Neuronal stem cell (in vitro differentiated cells): ENCODE data around the gene SLC39A11.
"Not testable (repeated sequence)": the region's sequence is repeated elsewhere in the genome, so short reads cannot be mapped to it uniquely, and the experiment has no call there.

Source experiments
- DNase-seq: peaks from one replicate; pipeline ENCODE4 v3.0.0-alpha.2; 2013; ENCODE audit warnings: low spot score
- H2AFZ ChIP-seq: one replicate; pipeline ENCODE4 v1.6.1; 2013; ENCODE audit warnings: mild to moderate bottlenecking, low read length, inconsistent platforms
- H2AK5ac ChIP-seq: 2 replicates; pipeline ENCODE4 v1.6.1; 2013; ENCODE audit warnings: low read depth, mild to moderate bottlenecking, inconsistent platforms, low read length, moderate library complexity, mixed read lengths
- H2BK120ac ChIP-seq: 2 replicates; pipeline ENCODE4 v1.6.1; 2013; ENCODE audit warnings: low read depth, mild to moderate bottlenecking, inconsistent platforms, low read length, moderate library complexity, mixed read lengths
- H2BK12ac ChIP-seq: one replicate; pipeline ENCODE4 v1.6.1; 2013; ENCODE audit warnings: low read length, inconsistent platforms
- H2BK15ac ChIP-seq: 2 replicates; pipeline ENCODE4 v1.6.1; 2013; ENCODE audit warnings: mild to moderate bottlenecking, low read length, inconsistent platforms, mixed read lengths
- H2BK5ac ChIP-seq: one replicate; pipeline ENCODE4 v1.6.1; 2013; ENCODE audit warnings: inconsistent platforms, mild to moderate bottlenecking, low read length, moderate library complexity
- H3K14ac ChIP-seq: one replicate; pipeline ENCODE4 v1.6.1; 2013; ENCODE audit warnings: low read length, inconsistent platforms
- H3K18ac ChIP-seq: 2 replicates; pipeline ENCODE4 v1.6.1; 2013; ENCODE audit warnings: low read length, inconsistent platforms
- H3K23ac ChIP-seq: 2 replicates; pipeline ENCODE4 v1.6.1; 2013; ENCODE audit warnings: low read depth, mild to moderate bottlenecking, mixed read lengths, low read length, inconsistent platforms; ENCODE audit not compliant: poor library complexity
- H3K27ac ChIP-seq: replicated peaks from 3 replicates; pipeline ENCODE4 v1.5.1; 2013; ENCODE audit warnings: low read length, inconsistent platforms
- H3K27me3 ChIP-seq, 3 experiments: 2 replicates each; pipeline ENCODE4 v1.6.1; 2013; ENCODE audit warnings: low read length in 3 of 3, mild to moderate bottlenecking in 2 of 3, inconsistent platforms in 1 of 3, low read depth in 1 of 3, mixed read lengths in 1 of 3, moderate library complexity in 1 of 3; ENCODE audit not compliant: control insufficient read depth in 3 of 3, insufficient read depth in 3 of 3
- H3K36me3 ChIP-seq, 2 donors: replicated peaks in 1 of 2; 2 replicates each; pipeline ENCODE4 v1.6.1; 2013; ENCODE audit warnings: low read length in 2 of 2; ENCODE audit not compliant: control insufficient read depth in 2 of 2, insufficient read depth in 2 of 2
- H3K4ac ChIP-seq: 2 replicates; pipeline ENCODE4 v1.6.1; 2013; ENCODE audit warnings: inconsistent platforms, mild to moderate bottlenecking, low read length, moderate library complexity
- H3K4me1 ChIP-seq, 2 donors: 1 replicate in 1 of 2; 2 replicates in 1 of 2; pipeline ENCODE4 v1.6.1; 2013; ENCODE audit warnings: low read length in 2 of 2, low read depth in 1 of 2; ENCODE audit not compliant: control insufficient read depth in 2 of 2, insufficient read depth in 1 of 2
- H3K4me2 ChIP-seq: one replicate; pipeline ENCODE4 v1.6.1; 2013; ENCODE audit warnings: mild to moderate bottlenecking, low read length, inconsistent platforms; ENCODE audit not compliant: insufficient read depth, poor library complexity, severe bottlenecking
- H3K4me3 ChIP-seq, 2 donors: 2 replicates each; pipeline ENCODE4 v1.5.1; 2013; ENCODE audit warnings: low read length in 2 of 2, mild to moderate bottlenecking in 2 of 2, inconsistent platforms in 1 of 2, moderate library complexity in 1 of 2
- H3K79me1 ChIP-seq: one replicate; pipeline ENCODE4 v1.6.1; 2013; ENCODE audit warnings: low read depth, mild to moderate bottlenecking, inconsistent platforms, low read length, moderate library complexity
- H3K9ac ChIP-seq: one replicate; pipeline ENCODE4 v1.6.1; 2013; ENCODE audit warnings: mild to moderate bottlenecking, low read depth, low read length, inconsistent platforms; ENCODE audit not compliant: poor library complexity
- H3K9me3 ChIP-seq, 2 donors: replicated peaks in 1 of 2; 2 replicates each; pipeline versions ENCODE3 to v1.6.1; 2013; ENCODE audit warnings: low read length in 2 of 2, mild to moderate bottlenecking in 2 of 2, inconsistent platforms in 1 of 2, low read depth in 1 of 2, mixed read lengths in 1 of 2, moderate library complexity in 1 of 2; ENCODE audit not compliant: control insufficient read depth in 2 of 2, insufficient read depth in 1 of 2
- H4K8ac ChIP-seq: one replicate; pipeline ENCODE4 v1.6.1; 2013; ENCODE audit warnings: low read depth, mild to moderate bottlenecking, inconsistent platforms, low read length, moderate library complexity
- H4K91ac ChIP-seq: one replicate; pipeline ENCODE4 v1.6.1; 2013; ENCODE audit warnings: low read length, low read depth, mild to moderate bottlenecking, inconsistent platforms; ENCODE audit not compliant: poor library complexity
- WGBS, 2 donors: extraction: QIAGEN DNeasy Blood & Tissue Kit; methylation state at CpG; one replicate each; pipeline ENCODE4 v1.1.7; 2013; ENCODE audit warnings: missing lambda C conversion rate in 2 of 2, mixed read lengths in 1 of 2; ENCODE audit not compliant: insufficient read length in 2 of 2, insufficient replicate concordance in 1 of 2; ENCODE audit errors: extremely low coverage in 2 of 2; 5-methylcytosine and 5-hydroxymethylcytosine counted together

The SLC39A11 gene

DNA sequence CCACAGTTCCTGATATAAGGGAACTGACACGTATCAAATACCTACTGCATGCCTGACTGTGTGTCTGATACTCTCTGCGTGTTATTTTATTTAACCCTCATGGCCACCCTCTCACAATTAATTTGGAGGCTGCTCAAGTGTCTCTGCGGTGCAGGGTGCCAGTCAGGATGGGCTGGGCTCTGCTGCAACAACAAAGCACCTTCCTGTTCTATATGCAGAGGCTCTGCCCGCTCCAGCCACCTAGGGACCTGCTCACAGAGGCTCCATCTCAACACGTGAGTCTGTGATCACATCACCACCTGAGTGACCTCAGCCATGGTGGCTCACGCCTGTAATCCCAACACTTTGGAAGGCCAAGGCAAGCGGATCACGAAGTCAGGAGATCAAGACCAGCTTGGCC, 87.1 kb downstream of the SLC39A11 start:
- H4K91ac ChIP-seq: no peak overlapping the region
- no peak overlapping the region for H3K18ac ChIP-seq
- H3K23ac ChIP-seq: peak overlapping the region; percentile 80
- no peak overlapping the region for H2BK12ac ChIP-seq
- no peak overlapping the region for H2BK120ac ChIP-seq
- no peaks in the 10 kb centered on the region for H3K9me3 ChIP-seq
- H2BK15ac ChIP-seq: no peak overlapping the region
- no peak overlapping the region for H3K4ac ChIP-seq
- H3K9ac ChIP-seq: no peak overlapping the region
- no peak overlapping the region for H2AFZ ChIP-seq
- peak overlapping the region in 1 of 2 donors; percentile 39 for H3K4me3 ChIP-seq
- no peak for DNase-seq
- no peak overlapping the region for H3K27ac ChIP-seq
- no CpG with 5 or more reads among the region's 8 CpGs for WGBS, 2 donors
- H3K4me1 ChIP-seq: peaks cover 0 to 2% of the 10 kb centered on the region in 2 donors
- H3K4me2 ChIP-seq: no peak overlapping the region
- H2BK5ac ChIP-seq: no peak overlapping the region
- H3K14ac ChIP-seq: no peak overlapping the region
- no peaks in the 10 kb centered on the region for H3K79me1 ChIP-seq
- H3K27me3 ChIP-seq: no peaks in the 10 kb centered on the region
- no peak overlapping the region for H2AK5ac ChIP-seq
- H4K8ac ChIP-seq: no peak overlapping the region
- no peaks in the 10 kb centered on the region for H3K36me3 ChIP-seq

DNA sequence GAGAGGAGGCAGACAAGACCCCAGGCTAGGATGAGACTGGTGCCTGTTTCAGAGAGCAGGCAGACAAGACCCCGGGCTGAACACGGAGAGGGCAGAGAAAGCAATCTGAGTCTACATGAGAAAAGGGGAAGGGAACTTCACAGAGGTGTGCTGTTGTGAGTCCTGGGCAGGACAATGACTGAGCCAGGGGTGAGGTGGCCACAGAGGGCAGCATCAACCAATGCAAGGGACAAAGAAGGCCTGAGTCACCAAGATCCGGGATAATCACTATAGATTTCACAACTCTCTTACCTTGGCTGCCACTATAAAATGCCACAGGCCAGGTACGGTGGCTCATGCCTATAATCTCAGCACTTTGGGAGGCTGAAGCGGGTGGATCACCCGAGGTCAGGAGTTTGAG, 89.0 kb downstream of the SLC39A11 start:
- Histone ChIP-seq H2AFZ (no peak overlapping the region), H3K18ac (no peak overlapping the region), H2AK5ac (no peak overlapping the region), H4K8ac (no peak overlapping the region), H3K9me3 (no peaks in the 10 kb centered on the region), H2BK12ac (no peak overlapping the region), H3K27me3 (no peaks in the 10 kb centered on the region), H2BK5ac (no peak overlapping the region), H3K23ac (no peak overlapping the region), H2BK15ac (no peak overlapping the region), H3K9ac (no peak overlapping the region), H2BK120ac (no peak overlapping the region), H3K4me3 (no peak overlapping the region), H3K4ac (no peak overlapping the region), H3K27ac (no peak overlapping the region), H4K91ac (no peak overlapping the region), H3K14ac (no peak overlapping the region), H3K36me3 (no peaks in the 10 kb centered on the region), H3K4me2 (no peak overlapping the region), H3K4me1 (peaks cover 0 to 2% of the 10 kb centered on the region in 2 donors), H3K79me1 (no peaks in the 10 kb centered on the region)
- no CpG with 5 or more reads among the region's 6 CpGs for WGBS, 2 donors
- no peak for DNase-seq

DNA sequence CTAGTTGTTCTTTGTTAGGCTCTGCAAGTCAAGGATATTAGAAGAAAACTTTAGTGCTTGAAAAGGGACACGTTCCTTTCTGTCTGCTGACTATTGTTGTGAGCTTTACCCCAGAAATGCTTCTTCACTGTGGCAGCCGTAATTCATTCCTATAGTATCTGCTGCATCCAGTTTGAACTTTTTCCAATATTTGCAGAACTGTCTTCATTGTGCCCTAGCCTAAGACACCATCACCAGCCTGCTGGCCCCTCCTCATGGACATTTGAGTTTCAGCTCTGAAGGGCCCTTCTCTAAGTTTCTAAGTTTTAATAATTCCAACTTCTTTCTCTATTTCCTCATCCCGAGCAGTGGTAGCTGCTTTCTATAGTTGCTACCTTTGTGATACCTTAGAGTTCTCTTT, 91.7 kb downstream of the SLC39A11 start:
- H3K36me3 ChIP-seq: no peaks in the 10 kb centered on the region
- no peak overlapping the region for H3K23ac ChIP-seq
- H3K4me3 ChIP-seq: no peak overlapping the region
- H2AK5ac ChIP-seq: no peak overlapping the region
- no peaks in the 10 kb centered on the region for H3K4me1 ChIP-seq
- H2BK15ac ChIP-seq: no peak overlapping the region
- H3K9me3 ChIP-seq: peaks cover 0 to 2% of the 10 kb centered on the region in 2 donors
- no peak overlapping the region for H2BK5ac ChIP-seq
- no peak for DNase-seq
- no peak overlapping the region for H2BK120ac ChIP-seq
- H4K91ac ChIP-seq: no peak overlapping the region
- no peak overlapping the region for H3K18ac ChIP-seq
- WGBS, 2 donors: no CpG with 5 or more reads among the region's 3 CpGs
- H3K27me3 ChIP-seq: no peaks in the 10 kb centered on the region
- no peak overlapping the region for H3K27ac ChIP-seq
- H3K14ac ChIP-seq: no peak overlapping the region
- H2BK12ac ChIP-seq: no peak overlapping the region
- no peak overlapping the region for H4K8ac ChIP-seq
- no peak overlapping the region for H2AFZ ChIP-seq
- no peak overlapping the region for H3K9ac ChIP-seq
- H3K4ac ChIP-seq: no peak overlapping the region
- no peak overlapping the region for H3K4me2 ChIP-seq
- no peaks in the 10 kb centered on the region for H3K79me1 ChIP-seq

DNA sequence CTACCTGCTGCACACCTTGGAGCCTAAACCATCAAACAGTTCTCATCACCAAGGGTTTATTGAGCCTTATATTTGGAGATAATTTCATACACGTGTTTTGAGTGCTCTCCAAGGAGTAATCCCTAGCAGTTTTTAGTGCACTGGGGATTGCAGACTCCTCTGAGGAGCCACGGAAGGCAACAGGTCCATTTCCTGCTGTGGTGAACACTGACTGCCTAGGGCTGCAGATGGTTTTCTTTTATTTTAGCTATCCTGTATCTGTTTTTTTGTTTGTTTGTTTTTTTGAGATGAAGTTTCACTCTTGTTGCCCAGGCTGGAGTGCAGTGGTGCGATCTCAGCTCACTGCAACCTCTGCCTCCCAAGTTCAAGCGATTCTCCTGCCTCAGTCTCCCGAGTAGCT, 93.0 kb downstream of the SLC39A11 start:
- H3K14ac ChIP-seq, H2BK120ac ChIP-seq, H3K27me3 ChIP-seq, H4K8ac ChIP-seq, H3K9me3 ChIP-seq, H3K4me2 ChIP-seq, H2AK5ac ChIP-seq, H3K27ac ChIP-seq, H3K4me3 ChIP-seq, DNase-seq, H3K4me1 ChIP-seq, H3K79me1 ChIP-seq, H3K9ac ChIP-seq, H2BK12ac ChIP-seq, H3K18ac ChIP-seq, H2BK5ac ChIP-seq, H2AFZ ChIP-seq, H2BK15ac ChIP-seq, H3K36me3 ChIP-seq, H4K91ac ChIP-seq, H3K4ac ChIP-seq, H3K23ac ChIP-seq: not testable (repeated sequence)
- no CpG with 5 or more reads among the region's 5 CpGs for WGBS, 2 donors
